Stimulated activated CD8-positive, alpha-beta memory T cell treated with anti-CD3 and anti-CD28 coated beads, Interleukin-4, amount 100 ng/mL, for 24 hours (primary cell): ENCODE measurements around the gene PRR14.
A peak's percentile ranks its signal among the peaks of the same experiment; 100 is the strongest.
"Not testable (repeated sequence)": the region's sequence is repeated elsewhere in the genome, so short reads cannot be mapped to it uniquely, and the experiment has no call there.

Experiments
- DNase-seq: peaks from one replicate; pipeline ENCODE4 v3.0.0-alpha.2; 2020; ENCODE audit warnings: low read depth

The PRR14 gene

GRCh38 chr16:30632454-30632853, 18.3 kb upstream of the PRR14 start:
- not testable (repeated sequence) for DNase-seq

GRCh38 chr16:30633526-30633925, 17.2 kb upstream of the PRR14 start:
- DNase-seq, result no peak

GRCh38 chr16:30636599-30636998, 14.2 kb upstream of the PRR14 start:
- no peak for DNase-seq

- not testable (repeated sequence) for DNase-seq
These were observed 13.6 kb upstream of the PRR14 start for GRCh38 chr16:30637139-30637538.

GRCh38 chr16:30637944-30638343, 12.8 kb upstream of the PRR14 start:
- DNase-seq, result no peak

GRCh38 chr16:30641378-30641982, 9.3 kb upstream of the PRR14 start:
- no peak for DNase-seq

- DNase-seq, result no peak
These were observed 6.4 kb upstream of the PRR14 start for GRCh38 chr16:30644334-30644830.

GRCh38 chr16:30645727-30646126, 5.0 kb upstream of the PRR14 start:
- DNase-seq, result no peak

GRCh38 chr16:30647274-30647571, 3.5 kb upstream of the PRR14 start:
- DNase-seq, result no peak

- peak; percentile 11 for DNase-seq
These were observed 913 bp upstream of the PRR14 start for GRCh38 chr16:30649725-30650368.

GRCh38 chr16:30651124-30652004, 604 bp downstream of the PRR14 start:
- peak; percentile 72 for DNase-seq

GRCh38 chr16:30652005-30652296, 1.2 kb downstream of the PRR14 start:
- no peak for DNase-seq

GRCh38 chr16:30652718-30653117, 2.0 kb downstream of the PRR14 start:
- no peak for DNase-seq

- no peak for DNase-seq
These were observed 4.1 kb downstream of the PRR14 start for GRCh38 chr16:30654856-30655255.

GRCh38 chr16:30655815-30656347, 5.1 kb downstream of the PRR14 start:
- DNase-seq, result no peak

GRCh38 chr16:30656388-30656787, 5.6 kb downstream of the PRR14 start:
- DNase-seq, result no peak

GRCh38 chr16:30656974-30657865, 6.5 kb downstream of the PRR14 start:
- DNase-seq, result no peak

GRCh38 chr16:30657866-30658730, 7.3 kb downstream of the PRR14 start, which contains the start of gene FBRS:
Gene FBRS, plus strand, starts transcription at chr16:30658431. Its CDS starts 1,088 bp downstream, at chr16:30659519.
- DNase-seq, result peak; percentile 99

GRCh38 chr16:30658731-30659506, 8.2 kb downstream of the PRR14 start:
- no peak for DNase-seq
